Caco-2 (cell line): Measurements from ENCODE around the gene STARD10. TPM values are rescaled to one million over a fixed set of nuclear protein-coding genes. Genes with fewer than 3 reads are reported as not detected.

Experiments used
- BruUV-seq: library from RNA; stranded (reverse); fragments of 400-500 nt; replicated peaks from 2 replicates; lab custom pipeline; 2021; lab: Mats Ljungman, UMichigan
- CTCF ChIA-PET: fragments of 300-600 bp; sonication (Branson Sonifier 250); formaldehyde crosslinking; loops from one replicate; lab custom pipeline; 2022; ENCODE audit warnings: antibody characterized with exemption; lab: Charles Lee
- POLR2A ChIA-PET: fragments of 300-600 bp; sonication (Branson Sonifier 250); formaldehyde crosslinking; loops from one replicate; lab custom pipeline; 2022; ENCODE audit warnings: antibody characterized with exemption; lab: Charles Lee
- DNase-seq, 2 experiments: peaks; one replicate each; pipeline versions ENCODE4 v3.0.0 to v3.0.0-alpha.2; 2020 to 2022
- H3K27me3 ChIP-seq: replicated peaks from 2 replicates; pipeline ENCODE4 v1.6.0; 2011; ENCODE audit warnings: low read length; ENCODE audit not compliant: control insufficient read depth, insufficient read depth
- H3K36me3 ChIP-seq: 2 replicates; pipeline ENCODE4 v1.5.1; 2011; ENCODE audit warnings: low read length; ENCODE audit not compliant: control insufficient read depth, insufficient read depth
- H3K4me1 ChIP-seq: fragments of 250-450 bp; sonication (Bioruptor Pico); 2 replicates; pipeline ENCODE4 v1.5.1; 2020; ENCODE audit warnings: mild to moderate bottlenecking
- H3K4me3 ChIP-seq: 2 replicates; pipeline ENCODE4 v1.5.1; 2011; ENCODE audit warnings: low read depth, mild to moderate bottlenecking, control low read depth, low read length
- H3K9me3 ChIP-seq: fragments of 250-450 bp; sonication (Bioruptor Pico); 2 replicates; pipeline ENCODE4 v1.5.1; 2020; ENCODE audit warnings: mild to moderate bottlenecking, moderate library complexity
- H3K27ac Mint-ChIP-seq: one replicate; pipeline ENCODE4 v1.8.0; 2022; ENCODE audit warnings: mixed read lengths; ENCODE audit not compliant: unreplicated experiment
- H3K27me3 Mint-ChIP-seq: one replicate; pipeline ENCODE4 v1.8.0; 2022; ENCODE audit warnings: mixed read lengths; ENCODE audit not compliant: insufficient read depth, unreplicated experiment
- H3K36me3 Mint-ChIP-seq: one replicate; pipeline ENCODE4 v1.8.0; 2022; ENCODE audit warnings: mild to moderate bottlenecking, mixed read lengths; ENCODE audit not compliant: insufficient read depth, unreplicated experiment
- H3K4me1 Mint-ChIP-seq: one replicate; pipeline ENCODE4 v1.8.0; 2022; ENCODE audit warnings: low read depth, mixed read lengths; ENCODE audit not compliant: unreplicated experiment
- H3K4me3 Mint-ChIP-seq: one replicate; pipeline ENCODE4 v1.8.0; 2022; ENCODE audit warnings: mild to moderate bottlenecking, moderate library complexity, mixed read lengths; ENCODE audit not compliant: unreplicated experiment
- H3K9me3 Mint-ChIP-seq: one replicate; pipeline ENCODE4 v1.8.0; 2022; ENCODE audit warnings: mixed read lengths; ENCODE audit not compliant: unreplicated experiment
- intact Hi-C: fragments of 100-400 bp; cut with micrococcal nuclease; formaldehyde crosslinking; loops from one replicate; pipeline ENCODE4 v1.10.0; 2022; ENCODE audit not compliant: unreplicated experiment
- total RNA-seq: library from RNA; stranded (reverse); gene quantifications from 2 replicates; pipeline ENCODE4 v1.2.3, GENCODE V29; 2022
- TF ChIP-seq, protein P1 (sequence below), 2 experiments: fragments of 200-600 bp in 1 of 2; IDR thresholded peaks; 1 replicate in 1 of 2; 2 replicates in 1 of 2; pipeline versions ENCODE4 v1.5.1 to v1.8.0; 2011 to 2022; ENCODE audit warnings: antibody characterized with exemption in 1 of 2, control low read depth in 1 of 2, inconsistent platforms in 1 of 2, low read depth in 1 of 2, low read length in 1 of 2, mild to moderate bottlenecking in 1 of 2, moderate library complexity in 1 of 2; ENCODE audit not compliant: insufficient read depth in 1 of 2, severe bottlenecking in 1 of 2, unreplicated experiment in 1 of 2

Gene STARD10
- total RNA-seq, 1 experiment from 2014 or later: 492 TPM

GRCh38 chr11:72758304-72758689 lies 35.5 kb downstream of the STARD10 start:
- Histone ChIP-seq H3K27me3 (no peaks in the 10 kb centered on the region), H3K36me3 (peaks cover 21% of the 10 kb centered on the region), H3K4me3 (no peak overlapping the region), H3K9me3 (no peaks in the 10 kb centered on the region), H3K4me1 (peaks cover under 1% of the 10 kb centered on the region; the same call in 1 of the 2 replicates)
- TF ChIP-seq, protein P1, sequence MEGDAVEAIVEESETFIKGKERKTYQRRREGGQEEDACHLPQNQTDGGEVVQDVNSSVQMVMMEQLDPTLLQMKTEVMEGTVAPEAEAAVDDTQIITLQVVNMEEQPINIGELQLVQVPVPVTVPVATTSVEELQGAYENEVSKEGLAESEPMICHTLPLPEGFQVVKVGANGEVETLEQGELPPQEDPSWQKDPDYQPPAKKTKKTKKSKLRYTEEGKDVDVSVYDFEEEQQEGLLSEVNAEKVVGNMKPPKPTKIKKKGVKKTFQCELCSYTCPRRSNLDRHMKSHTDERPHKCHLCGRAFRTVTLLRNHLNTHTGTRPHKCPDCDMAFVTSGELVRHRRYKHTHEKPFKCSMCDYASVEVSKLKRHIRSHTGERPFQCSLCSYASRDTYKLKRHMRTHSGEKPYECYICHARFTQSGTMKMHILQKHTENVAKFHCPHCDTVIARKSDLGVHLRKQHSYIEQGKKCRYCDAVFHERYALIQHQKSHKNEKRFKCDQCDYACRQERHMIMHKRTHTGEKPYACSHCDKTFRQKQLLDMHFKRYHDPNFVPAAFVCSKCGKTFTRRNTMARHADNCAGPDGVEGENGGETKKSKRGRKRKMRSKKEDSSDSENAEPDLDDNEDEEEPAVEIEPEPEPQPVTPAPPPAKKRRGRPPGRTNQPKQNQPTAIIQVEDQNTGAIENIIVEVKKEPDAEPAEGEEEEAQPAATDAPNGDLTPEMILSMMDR (IDR thresholded peaks at IDR 0.05; ENCODE audit: insufficient read depth in 1 of 2, low read depth in 1 of 2, low read length in 1 of 2, severe bottlenecking in 1 of 2, unreplicated experiment in 1 of 2): no peak
- Mint-ChIP-seq H3K9me3 (no peaks in the 10 kb centered on the region), H3K4me1 (peaks cover 22% of the 10 kb centered on the region), H3K4me3 (no peak overlapping the region), H3K27ac (peak overlapping the region; percentile 2), H3K27me3 (no peaks in the 10 kb centered on the region), H3K36me3 (peaks cover 99% of the 10 kb centered on the region)
- POLR2A ChIA-PET: no interaction called here
- DNase-seq: no peak
- intact Hi-C loops: no loop called here
- CTCF ChIA-PET: interaction anchor here (0.9 kb wide), 1 partner anchor 36 kb away, joined by 3 read pairs; the partner anchor contains the start of gene STARD10
- BruUV-seq: no TSS peak

DNA sequence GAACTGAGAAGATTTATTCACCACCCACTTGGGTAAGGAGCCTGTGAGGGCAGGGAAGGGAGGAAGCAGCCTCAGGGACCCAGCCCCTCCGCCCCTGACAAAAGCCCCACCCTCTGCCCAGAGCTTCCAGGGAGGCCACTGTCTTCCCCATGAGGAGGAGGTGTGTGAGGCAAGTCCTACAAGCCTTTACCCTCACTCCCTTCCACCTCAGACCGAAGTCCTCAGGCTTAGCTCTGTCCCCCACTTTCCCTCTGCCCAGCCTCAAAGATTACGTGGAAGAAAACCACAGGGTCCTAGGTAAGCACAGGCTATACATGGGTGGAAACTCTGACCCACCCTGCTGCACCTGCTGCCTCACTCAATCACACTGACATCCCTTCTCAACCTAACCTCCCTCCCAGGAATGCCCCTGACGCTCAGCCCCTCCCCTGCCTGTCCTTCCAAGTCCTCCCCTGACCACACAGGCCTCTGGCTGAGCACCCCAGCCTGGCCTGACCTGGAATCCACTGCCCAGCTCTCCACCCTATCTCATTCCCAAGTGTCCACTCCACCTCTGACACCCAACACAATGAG lies 38.0 kb downstream of the STARD10 start:
- H3K27me3 ChIP-seq: no peaks in the 10 kb centered on the region
- H3K4me3 Mint-ChIP-seq: no peak overlapping the region
- intact Hi-C loops: no loop called here
- peaks cover 16% of the 10 kb centered on the region for H3K4me1 ChIP-seq
- H3K9me3 Mint-ChIP-seq: no peaks in the 10 kb centered on the region
- H3K27me3 Mint-ChIP-seq: no peaks in the 10 kb centered on the region
- peaks cover 100% of the 10 kb centered on the region for H3K36me3 Mint-ChIP-seq
- ChIA-PET CTCF (no interaction called here), POLR2A (no interaction called here)
- TF ChIP-seq, protein P1 (IDR thresholded peaks at IDR 0.05; ENCODE audit: insufficient read depth in 1 of 2, low read depth in 1 of 2, low read length in 1 of 2, severe bottlenecking in 1 of 2, unreplicated experiment in 1 of 2): no peak
- DNase-seq: no peak
- no TSS peak for BruUV-seq
- H3K4me3 ChIP-seq: no peak overlapping the region
- no peaks in the 10 kb centered on the region for H3K9me3 ChIP-seq
- peaks cover 18% of the 10 kb centered on the region for H3K36me3 ChIP-seq
- peaks cover 34% of the 10 kb centered on the region for H3K4me1 Mint-ChIP-seq
- peak overlapping the region; percentile 39 for H3K27ac Mint-ChIP-seq

DNA sequence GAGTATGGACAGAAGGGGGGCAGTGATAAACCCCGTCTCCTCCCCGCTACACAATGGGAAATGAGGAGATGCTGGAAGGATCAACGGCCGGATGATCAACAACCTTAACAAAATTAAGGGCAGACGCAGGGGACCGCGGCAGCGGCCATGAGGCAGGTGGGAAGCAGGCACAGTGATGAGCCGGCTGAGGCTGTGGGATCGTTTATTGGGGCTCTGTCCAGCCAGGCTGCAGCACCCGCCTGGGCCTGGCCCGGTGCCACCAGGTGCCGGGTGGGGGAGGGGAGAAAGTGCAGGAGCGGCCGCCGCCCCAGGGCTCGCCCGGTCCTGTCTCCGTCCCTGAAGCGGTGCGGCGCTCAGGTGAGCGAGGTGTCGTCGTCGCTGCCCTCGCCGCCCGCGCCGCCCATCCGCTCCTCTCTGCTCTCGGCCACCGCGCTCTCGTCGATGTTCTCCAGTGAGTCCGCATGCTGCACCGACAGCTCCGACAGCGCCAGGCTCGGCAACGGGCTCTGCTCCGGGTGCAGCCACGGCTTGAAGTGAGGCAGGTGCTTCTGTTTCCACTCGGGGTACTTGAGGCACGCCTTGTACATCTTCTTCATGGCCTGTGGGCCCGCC lies 39.2 kb downstream of the STARD10 start:
- ChIA-PET CTCF (no interaction called here), POLR2A (no interaction called here)
- Histone ChIP-seq H3K9me3 (no peaks in the 10 kb centered on the region), H3K4me3 (no peak overlapping the region), H3K27me3 (no peaks in the 10 kb centered on the region), H3K4me1 (peaks cover 20% of the 10 kb centered on the region), H3K36me3 (peaks cover 18% of the 10 kb centered on the region)
- intact Hi-C loops: no loop called here
- Mint-ChIP-seq H3K4me1 (peaks cover 44% of the 10 kb centered on the region), H3K36me3 (peaks cover 97% of the 10 kb centered on the region), H3K27ac (no peak overlapping the region), H3K4me3 (no peak overlapping the region), H3K9me3 (no peaks in the 10 kb centered on the region), H3K27me3 (no peaks in the 10 kb centered on the region)
- TF ChIP-seq, protein P1 (IDR thresholded peaks at IDR 0.05; ENCODE audit: insufficient read depth in 1 of 2, low read depth in 1 of 2, low read length in 1 of 2, severe bottlenecking in 1 of 2, unreplicated experiment in 1 of 2): no peak
- BruUV-seq: TSS peak; percentile 32
- no peak for DNase-seq
